ENCODE measurements around the gene PIGU. TPM values are rescaled to one million over a fixed set of nuclear protein-coding genes. Genes with fewer than 3 reads are reported as not detected.

PIGU gene
- total RNA-seq, 1 experiment from 2014 or later = 32.8 TPM

DNA sequence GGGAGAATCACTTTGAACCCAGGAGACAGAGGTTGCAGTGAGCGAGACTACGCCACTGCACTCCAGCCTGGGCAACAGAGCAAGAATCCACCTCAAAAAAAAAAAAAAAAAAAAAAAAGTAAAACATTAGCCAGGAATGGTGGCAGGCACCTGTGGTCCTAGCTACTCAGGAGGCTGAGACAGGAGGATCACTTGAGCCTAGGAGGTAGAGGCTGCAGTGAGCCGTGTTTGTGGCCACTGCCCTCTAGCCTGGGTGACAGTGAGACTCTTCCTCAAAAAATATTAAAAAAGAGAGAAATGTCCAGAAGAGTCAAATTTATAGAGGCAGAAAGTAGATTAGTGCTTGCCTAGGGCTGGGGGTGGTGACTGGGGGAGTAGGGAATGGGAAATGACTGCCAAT is 6.8 kb upstream of the PIGU start:
- Histone ChIP-seq H3K4ac (ENCODE audit: low read depth, low read length) (no peak overlapping the region), H2BK120ac (ENCODE audit: low read depth, low read length, poor library complexity, severe bottlenecking) (no peak overlapping the region), H4K5ac (ENCODE audit: insufficient read length, low read depth, low read length) (no peak overlapping the region), H3K9me3 (ENCODE audit: control insufficient read depth, low read depth, low read length) (no peaks in the 10 kb centered on the region), H3K14ac (ENCODE audit: insufficient read depth, low read length) (no peak overlapping the region), H2AK5ac (ENCODE audit: insufficient read length, low read length) (no peak overlapping the region), H3K23ac (ENCODE audit: insufficient read length, low read depth, low read length) (no peak overlapping the region), H4K91ac (ENCODE audit: insufficient read length, low read depth, low read length) (no peak overlapping the region), H3K9ac (ENCODE audit: extremely low read depth, insufficient read length, low read length) (no peak overlapping the region), H2BK5ac (ENCODE audit: insufficient read length, low read length) (no peak overlapping the region), H4K8ac (replicated peaks; ENCODE audit: insufficient read length, low read depth, low read length) (no peak overlapping the region), H3K18ac (ENCODE audit: insufficient read length, low read depth, low read length) (no peak overlapping the region), H3K27me3 (ENCODE audit: insufficient read depth, low read length) (no peaks in the 10 kb centered on the region), H2BK20ac (ENCODE audit: low read depth, low read length, poor library complexity, severe bottlenecking) (no peak overlapping the region), H3K4me1 (ENCODE audit: insufficient read depth, low read length) (no peaks in the 10 kb centered on the region), H3K56ac (ENCODE audit: insufficient read length, low read depth, low read length) (no peak overlapping the region), H2BK15ac (ENCODE audit: low read depth, low read length) (no peak overlapping the region), H3K23me2 (ENCODE audit: insufficient read length, low read depth, low read length, poor library complexity, severe bottlenecking) (no peaks in the 10 kb centered on the region), H3K27ac (ENCODE audit: insufficient read length, low read depth, low read length) (no peak overlapping the region), H2AFZ (ENCODE audit: low read length) (no peak overlapping the region), H2BK12ac (ENCODE audit: insufficient read length, low read depth, low read length) (no peak overlapping the region), H3K79me1 (ENCODE audit: insufficient read depth, low read depth, low read length, poor library complexity, severe bottlenecking) (no peaks in the 10 kb centered on the region), H3K4me2 (ENCODE audit: insufficient read depth, insufficient read length, low read length) (no peak overlapping the region), H3T11ph (ENCODE audit: low read length) (no peak overlapping the region), H3K79me2 (ENCODE audit: insufficient read depth, low read length) (no peaks in the 10 kb centered on the region), H4K20me1 (ENCODE audit: control insufficient read depth, insufficient read depth, insufficient read length) (no peaks in the 10 kb centered on the region)
- Mint-ChIP-seq H3K27me3 (ENCODE audit: low read depth) (peaks cover 1% of the 10 kb centered on the region), H3K9me3 (no peaks in the 10 kb centered on the region), H3K36me3 (ENCODE audit: insufficient read depth in 1 of 3, low read depth in 3 of 3) (no peaks in the 10 kb centered on the region), H3K4me1 (peaks cover 0 to 3% of the 10 kb centered on the region in 2 experiments; a peak in 1 of 4 replicates), H3K4me3 (no peak overlapping the region; a peak in 1 of 5 replicates), H3K27ac (no peak overlapping the region)
- WGBS (ENCODE audit: extremely low coverage, insufficient read length, low lambda C conversion rate) = no CpG with 5 or more reads among the region's 3 CpGs
- DNase-seq = no peak
- TF ChIP-seq CTCF (conservative IDR thresholded peaks at IDR 0.05) = no peak
